CD4-positive, alpha-beta T cell treated with Interferon gamma for 1 hour (primary cell): Measurements from ENCODE around the gene GATAD2B.

Source experiments
- DNase-seq: peaks from one replicate; pipeline ENCODE4 v3.0.0-alpha.2; 2020

The GATAD2B gene

DNA sequence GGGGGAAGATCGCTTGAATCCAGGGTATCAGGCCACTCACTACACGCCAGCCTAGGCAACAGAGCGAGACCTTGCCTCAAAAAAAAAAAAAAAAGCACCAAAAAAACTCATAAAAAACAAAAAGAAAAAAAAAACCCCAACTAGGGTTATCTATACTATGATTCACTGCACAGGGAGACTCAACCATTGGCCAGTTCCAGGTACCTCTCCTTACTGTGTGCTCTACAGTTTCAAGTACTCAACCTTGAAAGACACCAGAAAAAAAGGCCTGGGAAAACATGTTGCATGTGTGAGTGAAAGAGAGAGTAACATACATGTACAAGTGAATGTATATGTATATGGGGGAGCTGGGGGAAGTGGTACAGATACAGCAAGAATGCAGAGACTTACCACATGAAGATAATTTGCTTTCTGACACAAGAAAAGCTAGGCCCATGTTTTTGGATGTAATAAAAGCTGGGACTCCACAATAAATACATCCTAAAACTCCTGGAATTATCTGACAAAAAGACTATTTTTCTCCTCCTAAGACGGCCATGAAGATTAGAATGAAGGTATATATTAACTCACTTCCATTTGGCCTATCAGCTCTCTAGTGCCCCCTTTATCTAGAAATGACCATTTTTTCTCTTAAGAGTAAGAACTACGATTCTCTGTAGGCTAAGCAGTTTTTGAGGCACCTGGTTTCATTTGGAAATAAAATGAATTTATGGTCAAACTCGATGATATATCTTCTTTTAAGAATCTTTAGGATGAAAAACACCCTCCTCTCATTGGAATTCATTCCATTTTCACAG lies 95.4 kb downstream of the GATAD2B start:
- no peak for DNase-seq

DNA sequence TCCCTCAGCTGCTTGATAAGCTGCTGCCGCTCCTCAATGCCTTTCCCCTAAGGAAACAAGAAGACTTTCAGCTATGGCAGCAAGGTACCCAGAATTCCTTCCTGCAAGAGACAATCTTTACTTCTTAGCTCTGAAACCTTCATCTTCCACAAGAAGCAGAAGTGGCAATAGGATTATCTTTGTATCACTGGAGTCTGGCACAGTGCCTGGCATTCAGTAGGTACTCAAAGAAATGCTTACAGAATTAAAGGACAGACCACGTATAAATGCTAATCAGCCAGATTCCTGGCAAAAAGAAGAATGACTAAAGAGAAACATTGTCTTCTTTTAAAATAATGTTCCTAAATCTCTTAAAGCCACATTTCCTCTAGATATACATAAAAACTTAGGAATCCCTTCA lies 103.9 kb downstream of the GATAD2B start:
- DNase-seq: no peak

DNA sequence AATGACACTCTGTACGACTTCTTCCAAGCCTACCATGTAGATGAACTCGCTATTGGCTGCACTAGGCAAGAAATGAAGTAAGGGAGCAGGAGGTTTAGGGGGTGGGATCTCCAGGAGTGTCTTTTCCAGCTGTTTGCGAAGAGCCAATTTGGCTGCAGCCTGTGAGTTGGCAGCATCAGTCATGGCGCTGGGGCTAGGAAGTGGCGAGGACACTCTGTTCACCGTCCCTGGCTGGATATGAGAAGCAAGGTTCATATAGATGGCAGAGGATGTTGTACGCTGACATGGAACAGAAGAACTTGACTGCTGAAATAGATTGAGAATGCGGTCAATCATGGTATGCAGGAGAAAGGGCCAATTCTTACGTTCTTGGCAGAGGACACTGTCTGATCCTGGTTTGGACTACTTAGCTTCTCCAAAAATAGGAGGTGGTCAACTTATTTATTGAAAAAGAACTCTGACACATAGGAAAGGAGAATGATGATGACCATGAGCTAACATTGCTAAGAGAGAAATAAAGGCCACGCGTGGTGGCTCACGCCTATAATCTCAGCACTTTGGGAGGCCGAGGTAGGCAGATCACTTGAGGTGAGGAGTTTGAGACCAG lies 106.4 kb downstream of the GATAD2B start:
- DNase-seq: no peak

DNA sequence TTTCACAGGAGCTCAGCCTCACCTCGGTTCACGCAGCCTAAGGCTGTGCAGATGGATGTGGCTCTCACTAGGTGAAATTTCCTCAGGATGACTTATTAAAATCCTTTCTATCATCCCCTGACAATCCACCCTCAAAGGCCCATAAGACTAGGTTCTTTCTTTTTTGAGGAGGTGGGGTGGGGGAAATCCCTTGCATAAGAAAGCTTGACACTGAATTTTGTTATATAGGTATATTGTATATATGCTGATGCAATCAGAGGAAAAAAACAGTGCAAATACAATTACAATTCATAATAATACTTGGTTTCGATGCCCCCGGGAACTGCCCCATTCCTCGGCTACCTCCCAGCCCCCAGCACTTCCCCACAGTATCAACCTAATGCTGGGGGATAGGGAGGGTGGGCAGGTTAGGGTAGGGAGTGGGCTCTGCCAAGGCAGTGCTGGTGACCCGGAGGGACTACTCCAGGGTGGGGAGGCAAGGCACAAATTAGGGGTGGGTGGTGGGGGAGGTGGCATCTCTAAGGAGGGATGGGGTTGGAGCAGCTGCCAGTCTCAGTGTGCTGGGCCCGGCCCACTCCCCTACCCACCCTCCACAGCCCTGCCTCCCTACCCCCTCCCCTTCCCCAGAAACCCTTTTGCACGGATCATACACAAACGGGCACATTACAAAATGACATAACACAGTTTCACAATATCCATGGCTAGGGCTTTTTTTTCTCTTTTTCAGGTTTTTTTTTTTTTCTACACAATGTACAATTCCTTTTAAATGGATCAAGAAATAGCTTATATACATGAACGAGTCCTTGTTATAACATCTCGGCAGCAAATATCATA lies 116.7 kb downstream of the GATAD2B start:
- DNase-seq: no peak

DNA sequence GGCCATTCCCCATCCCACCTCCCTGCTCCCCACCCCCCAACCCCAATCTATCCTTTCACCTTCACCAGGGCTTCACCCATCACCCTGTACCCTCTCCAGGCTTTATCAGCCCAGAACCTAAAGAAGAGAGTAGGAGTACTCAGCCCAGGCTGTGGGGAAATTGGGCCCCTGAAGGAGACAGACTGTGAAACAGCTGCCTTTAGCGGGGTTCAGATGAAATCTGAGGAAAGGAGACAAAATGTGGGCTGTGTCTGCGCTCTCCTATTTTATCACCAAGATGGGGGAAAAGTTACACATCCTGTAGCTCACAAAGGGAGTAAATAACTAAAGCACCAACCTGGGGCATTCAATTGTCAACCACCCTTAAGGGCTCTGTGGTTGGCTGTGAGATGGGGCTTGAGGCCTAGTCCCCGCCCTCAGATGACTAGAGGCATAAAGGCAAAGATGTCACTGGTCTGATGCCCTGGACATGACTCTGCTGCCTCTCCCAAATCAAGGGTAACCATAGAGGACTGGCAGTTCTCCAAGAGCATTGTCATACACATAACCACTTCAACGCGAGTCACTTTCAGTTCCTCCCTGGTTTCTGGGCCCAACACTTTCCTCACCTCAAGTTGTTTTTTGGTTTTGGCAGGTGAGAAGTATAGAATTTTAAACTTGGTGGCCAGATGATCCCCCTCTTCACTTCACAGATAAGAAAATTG lies 117.6 kb downstream of the GATAD2B start:
- peak; percentile 87 for DNase-seq

DNA sequence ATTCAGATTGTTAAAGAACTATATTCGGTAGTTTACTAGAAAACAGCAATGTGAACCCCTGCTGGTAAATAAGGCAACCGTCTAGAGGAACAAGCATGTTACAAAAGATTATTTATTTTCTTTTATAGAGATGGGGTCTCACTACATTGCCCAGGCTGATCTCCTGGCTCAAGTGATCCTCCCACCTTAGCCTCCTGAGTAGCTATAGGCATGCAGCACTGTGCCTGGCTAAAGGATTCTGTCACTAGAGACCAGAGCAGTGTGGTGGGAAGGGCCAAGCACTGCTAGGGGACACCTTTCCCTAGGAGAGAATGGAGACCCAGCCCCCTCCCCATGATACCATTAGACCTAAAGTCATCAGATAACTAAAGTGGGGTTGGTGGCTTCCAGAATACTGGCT lies 118.7 kb downstream of the GATAD2B start:
- DNase-seq: no peak

DNA sequence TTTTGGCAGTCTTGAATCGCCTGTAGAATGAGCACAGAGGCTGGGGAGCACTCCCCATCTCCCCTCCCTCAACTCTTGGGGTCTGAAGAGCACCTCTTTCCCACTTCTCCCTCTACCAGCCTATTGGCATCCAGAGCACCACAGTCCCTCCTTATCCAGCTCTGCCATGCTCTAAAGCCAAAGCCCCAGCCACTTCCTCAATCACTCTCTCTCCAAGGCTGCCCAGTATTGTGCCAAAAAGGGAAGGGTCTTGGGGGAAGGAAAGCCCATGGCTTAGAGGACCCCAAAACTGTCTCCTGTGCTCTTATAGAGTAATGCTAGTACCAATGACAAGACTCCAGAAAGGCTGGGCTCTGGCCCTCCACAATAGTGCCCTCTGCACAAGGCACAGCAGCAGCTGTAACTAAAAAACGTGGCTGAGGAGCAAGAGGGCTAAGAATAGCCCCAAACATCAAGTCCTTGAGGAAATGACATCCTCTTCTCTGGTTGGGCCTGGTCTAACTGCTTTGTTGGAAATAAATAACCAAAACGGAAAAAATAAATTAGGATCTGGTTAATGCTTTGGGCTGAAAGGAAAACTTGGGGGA lies 119.2 kb downstream of the GATAD2B start:
- DNase-seq: no peak

DNA sequence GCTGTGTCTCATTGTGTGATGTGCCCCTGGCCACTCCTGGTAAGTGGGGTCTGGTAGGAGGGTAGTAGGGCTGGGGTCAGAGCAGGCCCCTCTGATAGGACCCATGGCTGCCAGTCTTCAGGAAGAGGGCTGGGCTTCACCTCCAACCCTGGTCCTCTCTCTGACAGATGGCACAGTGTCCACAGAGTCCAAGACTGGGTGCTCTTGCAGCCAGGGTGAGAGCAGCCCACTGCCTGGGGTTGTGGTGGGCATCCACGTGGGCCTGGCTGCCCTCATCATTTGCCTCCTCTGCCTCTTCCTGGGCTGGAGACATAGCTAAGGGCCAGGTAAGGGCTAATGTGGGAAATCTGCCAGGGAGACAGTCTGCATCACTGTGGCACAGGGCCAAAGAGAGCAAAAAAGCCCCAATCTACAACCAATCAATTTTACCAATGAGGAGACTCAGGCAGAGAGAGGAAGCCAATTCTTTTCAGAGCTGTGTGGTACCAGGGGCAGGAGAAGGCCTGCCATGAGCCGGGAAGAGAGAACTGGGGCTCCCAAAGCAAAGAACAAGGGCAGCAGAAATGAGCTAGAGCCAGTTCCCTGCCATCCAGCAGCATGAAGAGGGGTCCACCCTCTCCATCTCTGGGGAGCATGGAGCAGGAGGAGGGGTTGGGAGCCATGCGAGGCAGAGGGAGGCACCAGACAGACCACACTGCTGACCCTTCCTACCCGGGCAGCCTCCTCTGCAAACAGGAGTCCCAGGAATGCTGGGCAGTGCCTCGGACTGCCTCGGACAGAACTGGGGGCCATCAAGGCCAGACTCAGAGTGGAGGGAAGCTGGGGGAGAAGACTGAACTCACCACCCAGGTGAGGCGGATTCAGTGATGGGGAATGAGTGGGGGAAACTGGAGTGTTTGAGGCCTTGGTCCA lies 120.7 kb downstream of the GATAD2B start:
- no peak for DNase-seq

DNA sequence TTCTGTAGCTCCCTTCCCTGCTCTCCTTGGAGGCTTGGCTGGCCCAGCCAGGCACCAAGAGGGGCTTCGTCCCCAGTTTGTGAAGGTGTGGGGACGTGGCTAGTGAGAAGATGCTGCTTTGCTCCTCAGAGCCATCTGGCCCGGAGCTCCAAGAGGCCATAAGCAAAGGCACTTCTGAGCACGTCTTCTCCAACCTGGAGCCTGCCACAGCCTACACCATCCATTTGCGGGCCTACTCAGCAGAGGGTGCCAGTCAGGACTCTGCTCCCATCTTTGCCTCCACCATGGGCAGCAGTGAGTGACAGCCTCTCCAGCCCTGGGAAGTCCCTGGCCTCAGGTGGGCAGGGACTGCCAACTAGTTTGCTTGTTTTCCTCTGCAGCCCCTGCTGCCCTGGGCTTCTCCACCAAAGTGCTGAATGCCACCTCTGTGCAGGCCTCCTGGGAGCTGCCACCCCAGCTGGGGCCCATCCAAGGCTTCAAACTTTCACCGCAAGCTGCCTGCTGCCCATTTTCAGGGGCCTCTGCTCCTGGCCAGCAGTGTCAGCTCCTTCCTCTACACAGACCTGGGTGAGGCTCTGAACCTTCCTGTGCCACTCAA lies 121.6 kb downstream of the GATAD2B start:
- DNase-seq: no peak

DNA sequence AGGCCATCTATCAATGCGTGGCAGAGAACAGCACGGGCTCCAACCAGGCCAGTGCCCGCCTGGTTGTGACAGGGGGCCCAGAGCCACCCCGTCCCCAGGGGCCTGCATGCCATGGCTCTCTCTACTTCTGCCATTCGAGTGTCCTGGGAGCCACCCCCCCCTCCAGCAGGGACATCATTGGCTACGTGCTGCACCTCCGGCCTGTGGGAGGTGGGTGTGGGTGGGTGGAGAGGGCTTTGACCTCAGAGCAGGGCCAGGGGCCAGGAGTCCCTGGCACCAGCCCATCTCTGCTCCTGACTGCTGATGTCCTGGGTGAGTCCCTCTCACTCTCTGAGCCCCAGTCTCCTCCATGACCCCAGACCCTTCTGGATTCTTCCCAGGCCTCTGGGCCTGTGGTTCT lies 122.3 kb downstream of the GATAD2B start:
- no peak for DNase-seq

DNA sequence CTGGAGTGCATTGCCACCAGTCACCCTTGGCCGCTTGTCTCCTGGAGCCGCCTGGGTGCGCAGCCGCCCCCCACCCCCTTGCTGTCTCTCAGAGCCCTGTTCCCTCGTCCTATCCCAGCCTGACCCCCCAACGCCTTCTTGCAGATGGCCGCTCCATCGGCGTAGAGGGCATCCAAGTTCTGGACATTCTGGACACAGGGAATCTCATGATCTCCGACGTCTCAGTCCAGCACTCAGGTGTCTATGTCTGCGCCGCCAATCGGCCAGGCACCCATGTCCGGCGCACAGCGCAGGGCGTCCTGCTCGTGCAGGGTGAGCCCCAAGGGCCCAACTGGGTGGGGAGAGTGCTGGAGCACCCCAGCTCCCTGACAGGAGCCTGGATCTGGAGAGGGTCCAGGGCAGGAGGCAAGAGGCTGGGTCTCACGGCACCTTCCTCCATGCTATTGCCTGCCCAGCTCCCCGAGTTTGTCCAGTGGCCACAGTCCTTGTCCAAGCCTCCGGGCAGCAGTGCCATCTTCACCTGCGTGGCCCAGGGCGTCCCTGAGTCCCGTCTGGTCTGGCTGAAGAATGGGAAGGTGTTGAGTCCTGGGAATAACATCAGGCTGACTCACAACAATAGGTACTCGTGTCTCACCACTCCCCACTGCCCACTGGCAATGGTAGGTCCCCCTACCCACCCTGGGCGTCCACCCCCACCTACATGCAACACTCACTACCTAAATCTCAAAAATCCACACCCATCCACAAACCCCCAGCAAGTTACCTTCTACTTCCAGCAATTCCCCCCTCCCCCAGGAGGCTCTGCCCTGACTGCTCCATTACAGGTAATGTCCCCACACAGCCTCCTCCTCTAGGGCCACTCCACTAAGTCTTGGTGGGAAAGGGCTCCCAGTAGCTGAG lies 123.0 kb downstream of the GATAD2B start:
- no peak for DNase-seq

DNA sequence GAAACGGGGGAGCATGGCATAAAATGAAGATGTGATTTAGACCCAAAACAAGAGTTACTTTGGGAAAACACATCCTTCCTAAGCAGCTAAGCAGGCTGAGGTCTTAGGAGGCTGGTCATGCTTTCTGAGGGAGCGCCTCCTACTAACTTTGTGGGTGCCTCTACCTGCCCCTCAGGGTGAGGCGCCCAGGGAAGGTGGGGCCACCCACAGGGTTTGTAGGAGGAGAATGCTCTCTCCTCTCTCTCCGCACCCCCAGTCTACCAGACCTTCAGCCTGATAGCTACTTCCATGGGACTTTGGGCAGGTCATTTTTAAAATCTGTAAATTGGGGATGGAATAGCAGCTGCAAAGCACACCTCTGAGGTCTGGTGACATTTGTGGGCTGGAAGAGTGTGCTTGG lies 123.8 kb downstream of the GATAD2B start:
- no peak for DNase-seq

DNA sequence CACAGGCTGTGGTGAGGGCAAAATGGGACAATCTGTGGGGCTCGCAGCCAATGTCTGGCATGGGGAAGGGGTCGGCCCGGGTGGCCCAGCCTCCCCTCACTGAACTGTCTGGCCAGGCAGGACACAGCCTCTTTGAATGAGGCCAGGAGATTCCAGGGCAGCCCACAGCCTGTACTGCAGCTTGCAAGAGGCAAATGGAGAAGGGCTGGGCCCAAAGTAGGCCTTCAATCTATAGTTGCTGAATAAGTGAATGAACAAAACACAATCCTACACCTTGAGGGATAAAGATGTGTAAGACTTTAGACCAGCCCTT lies 124.3 kb downstream of the GATAD2B start:
- DNase-seq: no peak

DNA sequence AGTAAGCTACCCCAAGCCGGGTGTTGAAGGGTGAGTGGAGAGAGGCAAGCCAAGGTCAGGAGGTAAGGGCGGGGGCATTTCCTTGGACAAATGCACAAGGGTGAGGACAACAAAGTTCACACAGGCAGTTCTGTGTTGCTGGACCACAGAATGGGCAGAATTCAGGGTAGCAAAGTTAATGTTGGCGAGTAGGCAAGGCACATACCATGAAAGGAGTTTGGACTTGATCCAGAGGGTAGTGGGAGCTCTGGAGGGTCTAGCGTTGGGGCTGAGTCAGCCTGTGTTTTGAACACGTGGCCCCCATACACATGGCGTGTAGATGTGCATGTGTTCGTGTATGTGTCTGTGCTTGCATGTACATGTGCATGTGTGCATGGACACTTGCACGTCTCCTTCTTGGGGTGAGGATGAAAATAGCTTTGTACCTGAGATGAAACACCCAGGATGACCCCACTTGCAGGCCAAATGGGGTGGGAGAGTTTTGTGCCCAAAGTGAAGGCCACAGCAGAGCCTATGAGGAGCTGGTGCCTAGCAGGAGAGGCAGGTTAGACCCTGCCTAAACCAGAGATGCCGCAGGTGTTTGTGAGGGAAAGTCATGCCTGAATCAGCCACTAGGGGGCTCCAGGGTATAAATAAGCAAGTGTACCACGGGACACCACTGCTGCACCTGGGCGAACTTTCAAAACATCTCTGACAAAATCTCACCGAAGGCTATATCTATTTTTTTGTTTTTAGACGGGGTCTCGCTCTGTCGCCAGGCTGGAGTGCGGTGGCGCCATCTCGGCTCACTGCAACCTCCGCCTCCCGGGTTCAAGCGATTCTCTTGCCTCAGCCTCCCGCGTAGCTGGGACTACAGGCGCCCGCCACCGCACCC lies 125.7 kb downstream of the GATAD2B start:
- peak; percentile 77 for DNase-seq

DNA sequence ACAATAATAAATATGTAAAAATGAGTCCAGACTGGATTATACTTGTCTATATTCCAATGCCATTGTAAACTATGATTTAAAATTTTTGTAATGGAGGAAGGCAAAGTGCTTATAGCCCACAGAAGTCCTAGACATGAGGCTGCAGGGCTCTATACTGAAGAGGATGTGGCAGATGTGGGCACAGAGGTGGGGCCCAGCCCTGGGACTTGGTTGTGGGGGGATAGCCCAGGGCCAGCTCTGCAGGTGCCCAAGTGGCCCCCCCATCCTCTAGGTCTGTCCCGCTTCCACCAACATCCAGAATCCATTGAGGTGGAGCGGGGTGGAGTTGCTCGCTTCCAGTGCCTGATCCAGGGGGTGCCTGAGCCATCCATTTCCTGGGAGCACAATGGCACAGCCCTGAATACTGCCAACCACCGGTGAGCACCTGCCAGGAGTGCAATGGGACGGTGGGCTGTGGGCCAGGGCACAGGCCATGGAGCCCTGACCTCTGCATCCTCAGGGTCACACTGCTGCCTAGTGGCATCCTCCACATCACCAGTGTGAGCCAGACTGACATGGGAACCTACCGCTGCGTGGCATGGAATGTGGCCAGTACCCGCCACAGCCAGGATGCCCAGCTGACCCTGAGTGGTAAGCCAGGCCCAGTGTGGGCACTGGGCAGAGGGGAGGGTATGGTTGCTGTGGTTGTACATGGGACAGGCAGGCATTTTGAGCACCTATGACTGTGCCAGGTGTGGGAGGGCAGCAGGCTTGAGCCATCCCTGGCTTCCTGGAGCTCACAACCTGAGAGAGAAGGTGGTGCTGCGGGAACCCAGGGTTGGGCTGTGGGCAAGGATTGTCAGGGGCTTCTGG lies 126.6 kb downstream of the GATAD2B start:
- DNase-seq: no peak

DNA sequence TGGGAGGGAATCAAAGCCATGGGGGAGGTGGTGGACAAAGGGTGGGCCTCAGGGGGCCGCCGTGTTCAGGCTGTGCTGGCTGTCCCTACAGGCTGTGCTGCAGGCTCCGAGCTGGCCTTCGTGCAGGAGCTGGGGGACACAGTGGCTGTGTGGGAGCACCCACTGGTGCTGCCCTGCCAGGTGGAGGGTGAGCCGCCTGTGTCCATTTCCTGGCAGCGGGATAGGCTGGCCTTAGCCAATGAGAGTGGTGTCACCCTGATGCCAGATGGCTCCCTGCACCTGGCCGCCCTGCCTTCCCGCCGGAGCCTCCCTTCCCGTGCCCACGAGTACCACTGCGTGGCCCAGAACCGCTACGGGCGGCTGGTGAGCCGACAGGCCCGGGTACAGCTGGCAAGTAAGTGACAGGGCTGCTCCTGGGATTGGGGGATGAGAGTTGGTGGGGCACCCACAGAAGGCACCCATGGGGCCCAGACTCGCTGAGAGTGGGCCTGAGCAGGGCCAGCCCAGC lies 127.4 kb downstream of the GATAD2B start:
- no peak for DNase-seq

DNA sequence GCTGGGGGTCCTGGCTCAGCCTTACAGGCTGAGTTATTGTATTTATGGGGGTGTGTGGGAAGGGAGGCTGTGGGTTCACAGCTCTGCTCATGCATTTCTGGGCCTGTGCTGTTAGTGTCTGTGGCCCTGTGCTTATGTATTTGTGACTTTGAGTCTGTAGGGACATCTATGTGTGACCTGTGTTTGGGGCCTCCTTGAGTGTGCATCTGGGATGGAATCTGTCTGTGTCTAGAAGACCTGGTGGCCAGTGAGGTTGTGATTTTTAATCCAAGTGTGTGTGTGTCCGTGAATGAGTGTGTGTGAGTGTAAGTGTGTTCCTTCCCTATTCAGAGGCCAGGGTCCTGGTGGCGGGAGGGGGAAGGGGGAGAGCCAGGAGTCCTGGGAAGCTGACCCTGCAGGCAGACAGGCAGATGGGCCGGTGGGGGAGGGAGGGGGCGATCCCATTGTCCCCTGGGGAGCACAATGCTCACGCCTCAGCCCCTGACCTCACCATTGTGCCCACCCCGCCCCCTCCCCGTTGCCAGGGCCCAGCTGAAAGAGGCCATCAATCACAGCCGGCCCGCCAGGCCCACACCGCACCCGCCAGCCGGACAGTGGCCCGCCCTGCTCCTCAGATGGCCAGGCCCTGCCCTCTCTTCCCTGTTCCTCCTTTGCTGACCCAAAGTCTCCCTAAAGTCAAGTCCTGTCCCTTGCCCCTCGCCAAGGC lies 128.0 kb downstream of the GATAD2B start:
- no peak for DNase-seq
